GM21360 (cell line): ENCODE results near the gene GRWD1.
A peak's percentile ranks its signal among the peaks of the same experiment; 100 is the strongest.

Experiments used
- ATAC-seq: cut with Tn5 transposase; IDR thresholded peaks from one replicate; pipeline ENCODE4 v1.9.1; 2021; ENCODE audit warnings: mild to moderate bottlenecking, moderate library complexity; ENCODE audit not compliant: unreplicated experiment

The GRWD1 gene

GRCh38 chr19:48421548-48421947 lies 24.2 kb upstream of the GRWD1 start:
- ATAC-seq = no peak

GRCh38 chr19:48424694-48425219 lies 21.0 kb upstream of the GRWD1 start:
- ATAC-seq = no peak

GRCh38 chr19:48428670-48429069 lies 17.1 kb upstream of the GRWD1 start:
- ATAC-seq = no peak

GRCh38 chr19:48433337-48433736 lies 12.4 kb upstream of the GRWD1 start:
- no peak for ATAC-seq

- ATAC-seq = no peak
These were observed 9.2 kb upstream of the GRWD1 start for GRCh38 chr19:48436586-48436985.

- no peak for ATAC-seq
These were observed 4.3 kb upstream of the GRWD1 start for GRCh38 chr19:48441360-48442050.

- no peak for ATAC-seq
These were observed 3.4 kb upstream of the GRWD1 start for GRCh38 chr19:48442116-48443035.

GRCh38 chr19:48443256-48443655 lies 2.5 kb upstream of the GRWD1 start:
- no peak for ATAC-seq

GRCh38 chr19:48443731-48444128 lies 2.1 kb upstream of the GRWD1 start:
- ATAC-seq = no peak

GRCh38 chr19:48444129-48444935 lies 1.5 kb upstream of the GRWD1 start:
- ATAC-seq = no peak

- ATAC-seq = no peak
These were observed 915 bp upstream of the GRWD1 start for GRCh38 chr19:48444936-48445200.

GRCh38 chr19:48445256-48445605 lies 552 bp upstream of the GRWD1 start:
- ATAC-seq = peak; percentile 22

- ATAC-seq = no peak
These were observed 796 bp downstream of the GRWD1 start for GRCh38 chr19:48446579-48446978.

- no peak for ATAC-seq
These were observed 2.8 kb downstream of the GRWD1 start for GRCh38 chr19:48448563-48448962.

- no peak for ATAC-seq
These were observed 4.7 kb downstream of the GRWD1 start for GRCh38 chr19:48450441-48450840.

GRCh38 chr19:48450863-48451262 lies 5.1 kb downstream of the GRWD1 start:
- ATAC-seq = no peak

GRCh38 chr19:48451624-48452023 lies 5.8 kb downstream of the GRWD1 start:
- no peak for ATAC-seq

GRCh38 chr19:48452289-48453190 lies 6.8 kb downstream of the GRWD1 start:
- no peak for ATAC-seq

GRCh38 chr19:48454150-48454730 lies 8.5 kb downstream of the GRWD1 start:
- no peak for ATAC-seq
